HG02763 (cell line): Measurements from ENCODE around the gene ANKRD12.
A peak's percentile ranks its signal among the peaks of the same experiment; 100 is the strongest.
"Not testable (repeated sequence)": the region's sequence is repeated elsewhere in the genome, so short reads cannot be mapped to it uniquely, and the experiment has no call there.

Experiments used
- ATAC-seq: cut with Tn5 transposase; IDR thresholded peaks from one replicate; pipeline ENCODE4 v1.9.1; 2021; ENCODE audit warnings: mild to moderate bottlenecking, moderate library complexity; ENCODE audit not compliant: unreplicated experiment

Gene ANKRD12

GRCh38 chr18:9226463-9226862 is 89.9 kb downstream of the ANKRD12 start:
- ATAC-seq, result no peak

- no peak for ATAC-seq
These were observed 95.4 kb downstream of the ANKRD12 start for GRCh38 chr18:9231852-9232486.

GRCh38 chr18:9232977-9233376 is 96.4 kb downstream of the ANKRD12 start:
- no peak for ATAC-seq

DNA sequence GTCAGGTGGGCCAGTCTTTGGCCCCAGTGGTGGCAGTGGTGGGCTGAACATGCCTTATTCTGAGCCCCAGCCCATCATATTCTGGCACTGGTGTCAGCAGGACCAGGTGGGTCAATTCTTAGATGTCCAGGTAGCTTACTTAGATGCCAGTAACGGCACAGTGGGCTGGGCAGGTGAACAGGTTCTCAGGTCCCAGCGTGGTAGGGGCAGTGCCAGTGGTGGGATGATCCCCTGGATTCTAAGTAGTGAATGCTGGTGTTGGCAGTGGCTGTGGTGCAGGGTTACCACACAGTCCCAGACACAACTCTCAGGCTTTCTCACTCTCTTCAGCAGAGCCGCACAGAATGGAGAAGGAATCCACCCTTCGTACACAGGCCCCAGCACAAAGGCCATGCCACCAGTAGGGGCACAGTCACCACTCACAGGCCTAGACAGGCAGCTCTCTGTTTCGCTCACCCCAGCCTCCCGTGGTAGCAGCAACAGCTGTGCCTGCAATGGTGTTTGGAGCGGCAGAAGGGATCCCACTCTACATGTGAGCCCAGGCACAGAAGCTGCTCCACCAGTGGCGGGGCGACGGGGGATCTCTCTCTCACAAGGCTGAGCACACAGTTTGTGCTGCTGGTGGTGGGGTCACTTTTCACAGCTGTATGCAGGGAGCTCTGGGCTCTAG is 97.3 kb downstream of the ANKRD12 start:
- ATAC-seq, result no peak

DNA sequence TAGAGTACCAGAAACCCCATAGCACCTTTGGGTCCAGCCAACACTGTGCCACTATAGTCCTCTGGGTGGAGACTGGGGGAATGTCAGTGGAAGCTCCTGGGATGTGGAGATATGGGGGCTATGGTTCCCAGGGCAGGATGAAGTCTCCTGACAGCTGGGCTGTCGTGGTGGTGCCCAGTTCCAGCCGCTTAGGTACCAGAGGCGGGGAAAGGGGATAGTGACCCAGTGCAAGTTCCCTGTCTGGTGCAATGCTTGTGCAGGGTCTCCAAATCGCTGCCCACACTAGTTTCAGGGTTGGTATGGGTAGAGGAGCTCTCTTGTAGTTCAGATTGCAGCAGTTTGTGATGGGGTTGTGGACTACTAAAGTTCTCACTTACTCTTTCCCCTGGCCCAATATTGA is 97.9 kb downstream of the ANKRD12 start:
- ATAC-seq, result no peak

DNA sequence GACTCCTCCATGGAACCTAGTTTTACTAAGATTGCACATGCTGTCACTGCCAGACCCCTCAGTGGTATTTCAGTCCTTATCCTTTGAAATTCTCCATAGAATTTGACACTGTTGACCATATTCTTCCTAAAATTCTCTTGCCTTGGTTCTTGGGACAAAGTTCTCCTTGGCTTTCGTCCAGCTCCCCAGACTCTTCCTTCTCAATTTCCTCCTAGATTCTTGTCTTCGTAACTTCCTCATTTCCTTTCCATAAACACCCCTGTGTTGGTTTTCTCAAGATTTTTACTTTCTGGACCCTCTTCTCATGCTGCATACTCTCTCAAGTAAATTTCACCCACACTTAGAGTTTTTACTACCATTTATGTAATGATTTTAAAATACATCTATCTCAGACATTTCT is 101.4 kb downstream of the ANKRD12 start:
- ATAC-seq, result no peak

- no peak for ATAC-seq
These were observed 103.1 kb downstream of the ANKRD12 start for GRCh38 chr18:9239720-9240119.

- no peak for ATAC-seq
These were observed 103.7 kb downstream of the ANKRD12 start for GRCh38 chr18:9240270-9240669.

DNA sequence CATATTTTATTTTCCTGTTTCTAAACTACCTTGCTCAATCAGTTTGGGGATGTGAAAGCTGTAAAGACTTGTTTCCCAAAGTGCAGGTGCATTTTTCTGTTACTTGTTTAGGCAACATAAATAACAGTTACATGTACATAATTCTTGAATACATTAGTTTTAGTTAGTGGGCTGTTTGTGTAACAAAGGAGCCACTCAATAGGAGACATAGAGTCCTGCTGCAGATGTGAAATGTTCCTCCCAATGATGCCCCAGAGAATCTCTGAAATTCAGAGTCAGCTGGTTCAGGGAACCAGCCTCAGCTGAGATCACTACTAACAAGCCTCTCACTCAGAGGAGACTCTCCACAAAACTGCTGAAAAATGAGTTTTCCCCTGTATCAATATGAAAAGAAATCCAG is 106.4 kb downstream of the ANKRD12 start:
- peak; percentile 55 for ATAC-seq

DNA sequence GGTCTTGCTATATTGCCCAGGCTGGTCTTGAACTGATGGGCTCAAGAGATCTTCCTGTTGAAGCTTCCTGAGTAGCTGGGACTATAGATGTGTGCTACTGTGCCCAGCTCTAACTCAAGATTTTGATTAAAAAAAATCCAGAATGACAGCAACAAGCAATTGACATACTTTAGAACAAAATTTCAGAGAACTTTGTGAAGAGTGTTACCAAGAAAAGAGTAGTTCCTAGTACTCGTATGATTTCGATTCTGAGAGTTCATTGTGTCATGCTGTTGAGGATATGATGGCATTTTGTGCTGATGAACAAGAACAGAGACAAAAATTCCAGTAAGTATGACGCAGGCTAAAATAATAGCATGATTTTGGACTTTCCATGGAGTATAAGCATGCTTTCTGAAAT is 107.8 kb downstream of the ANKRD12 start:
- ATAC-seq, result no peak

- ATAC-seq, result no peak
These were observed 112.1 kb downstream of the ANKRD12 start for GRCh38 chr18:9248661-9249060.

DNA sequence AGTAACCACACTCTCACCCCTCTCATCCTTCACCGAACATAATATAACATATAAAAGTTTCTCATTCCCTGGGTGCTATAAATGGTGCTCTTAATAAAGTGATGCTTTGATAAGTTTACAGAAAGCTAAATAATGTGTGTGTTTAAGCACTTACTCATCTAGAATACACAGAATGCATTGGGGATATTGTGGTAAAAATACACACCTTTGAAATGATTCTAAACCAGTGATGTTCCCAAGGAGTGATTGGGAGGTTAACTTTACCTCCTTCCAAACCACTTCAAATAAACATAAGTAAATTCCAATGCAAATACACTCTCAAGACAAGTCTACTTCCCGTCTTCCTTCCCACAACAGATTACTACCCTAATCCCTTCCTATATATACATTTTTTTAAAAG is 112.7 kb downstream of the ANKRD12 start:
- no peak for ATAC-seq

GRCh38 chr18:9259173-9259572 is 122.6 kb downstream of the ANKRD12 start:
- ATAC-seq, result no peak

DNA sequence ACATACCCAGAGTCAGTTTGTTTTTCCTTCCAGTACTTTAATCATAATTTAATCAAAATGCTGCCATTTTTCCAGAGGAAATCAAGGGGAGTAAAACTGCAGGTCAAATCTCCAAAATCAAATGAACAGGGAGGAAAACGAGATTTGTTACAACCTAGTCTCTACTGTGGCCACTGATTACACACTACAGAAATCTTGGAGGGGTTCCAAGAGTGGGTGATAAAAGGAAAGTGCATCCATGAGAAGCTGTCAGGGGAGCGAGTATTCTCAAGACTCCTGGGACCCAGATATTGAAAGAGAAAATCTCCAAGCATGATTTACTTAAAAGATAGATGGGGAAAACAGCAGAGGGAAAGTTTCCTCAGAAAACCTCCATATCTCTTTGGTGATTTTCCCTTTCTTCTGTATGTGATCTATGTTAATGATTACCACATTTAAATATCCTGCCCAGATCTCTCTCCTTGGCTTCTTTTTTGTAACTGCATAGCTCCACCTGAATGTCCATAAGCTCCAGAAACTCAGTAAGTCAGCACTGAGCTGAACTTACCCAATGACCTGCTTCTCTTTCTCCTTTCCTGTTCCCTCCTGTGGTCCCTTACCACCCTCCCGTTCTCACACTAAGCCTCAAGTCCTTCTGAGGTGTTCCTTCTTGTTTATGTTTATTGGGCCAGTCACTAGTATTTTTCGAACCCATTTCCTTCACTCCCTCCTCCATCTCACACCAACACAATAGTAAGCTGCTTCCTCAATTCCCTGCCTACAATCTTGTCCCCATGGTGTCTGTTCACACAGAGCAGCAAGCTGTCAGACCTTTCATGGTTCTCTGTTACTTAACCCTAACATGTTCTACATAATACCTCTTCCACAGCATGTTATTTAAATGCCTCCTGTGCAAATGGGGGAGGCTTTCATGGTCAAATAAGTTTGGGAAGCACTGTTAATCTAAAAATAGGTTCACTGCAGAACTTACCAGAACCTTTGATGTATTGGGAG is 124.1 kb downstream of the ANKRD12 start:
- ATAC-seq, result no peak

DNA sequence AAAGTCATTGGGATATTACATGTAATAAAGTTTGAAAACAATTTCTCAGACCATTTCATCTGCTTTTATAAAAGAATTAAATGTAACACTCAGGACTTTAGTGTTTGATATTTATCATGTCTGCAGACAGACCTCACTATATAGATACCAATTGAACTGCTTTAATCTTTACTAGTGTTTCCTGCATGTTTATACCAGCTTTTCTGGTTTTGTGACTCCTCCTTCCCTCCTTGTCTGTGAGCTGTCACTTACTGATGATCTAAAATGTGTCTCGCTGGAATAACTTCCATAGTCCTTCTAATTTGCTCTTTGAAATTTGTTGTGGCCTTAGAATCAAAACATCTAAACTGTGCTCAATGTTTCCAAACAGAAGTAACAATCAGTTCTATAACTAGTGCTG is 126.7 kb downstream of the ANKRD12 start:
- no peak for ATAC-seq

- not testable (repeated sequence) for ATAC-seq
These were observed 128.2 kb downstream of the ANKRD12 start for GRCh38 chr18:9264797-9265196.

DNA sequence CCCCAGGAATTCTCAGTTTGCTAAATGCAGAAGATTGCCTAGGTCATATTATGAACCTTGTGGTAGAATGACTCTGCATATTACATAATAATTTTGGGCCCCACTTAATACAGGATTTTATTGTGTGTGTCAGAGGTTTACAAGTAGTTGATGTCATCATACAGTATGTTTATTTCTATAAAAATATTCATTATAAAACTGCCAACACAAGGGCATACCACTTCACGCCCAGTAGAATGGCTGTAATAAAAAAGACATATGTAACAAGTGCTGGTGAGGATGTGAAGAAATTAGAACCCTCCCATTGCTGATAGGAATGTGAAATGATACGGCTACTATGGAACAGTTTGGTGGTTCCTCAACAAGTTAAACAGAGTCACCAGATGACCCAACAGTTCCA is 136.6 kb downstream of the ANKRD12 start:
- ATAC-seq, result no peak

DNA sequence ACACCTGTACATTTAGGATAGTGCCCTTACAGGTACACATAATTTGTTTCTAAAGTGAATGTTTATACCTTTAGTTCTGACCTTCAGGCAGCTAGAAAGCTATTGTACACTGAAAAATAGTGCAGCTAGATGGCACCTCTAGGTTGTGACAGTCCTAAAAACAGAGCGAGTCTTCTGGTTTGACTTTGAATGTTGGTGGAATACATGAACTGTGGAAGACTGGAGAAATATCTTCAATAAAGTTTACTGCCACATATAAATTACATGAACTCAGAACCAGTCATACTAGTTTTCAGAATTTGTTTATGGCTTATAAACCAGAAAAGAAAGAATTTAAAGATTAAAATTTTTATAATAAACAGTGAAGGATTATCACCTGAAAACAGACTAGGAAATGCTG is 139.3 kb downstream of the ANKRD12 start:
- ATAC-seq, result no peak

DNA sequence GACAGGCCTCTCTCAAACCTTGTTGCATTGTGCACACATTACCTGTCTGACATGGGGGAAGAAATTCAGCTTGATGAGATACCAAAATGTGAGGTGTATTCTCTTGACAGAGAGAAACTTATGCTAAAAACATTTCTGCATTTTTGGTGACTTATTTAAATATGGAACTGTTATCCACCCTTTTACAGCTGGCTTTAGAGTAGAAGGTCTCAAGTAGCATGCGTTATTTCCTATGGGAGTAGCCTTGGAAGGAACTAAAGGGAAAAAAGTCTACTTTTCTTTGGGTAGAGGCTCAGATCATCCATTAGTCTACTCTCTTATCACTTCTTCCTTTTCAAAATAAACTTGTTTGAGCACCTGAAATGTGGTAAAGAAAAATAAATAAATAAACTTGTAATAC is 141.4 kb downstream of the ANKRD12 start:
- ATAC-seq, result no peak

- ATAC-seq, result no peak
These were observed 144.3 kb downstream of the ANKRD12 start for GRCh38 chr18:9280849-9281248.

DNA sequence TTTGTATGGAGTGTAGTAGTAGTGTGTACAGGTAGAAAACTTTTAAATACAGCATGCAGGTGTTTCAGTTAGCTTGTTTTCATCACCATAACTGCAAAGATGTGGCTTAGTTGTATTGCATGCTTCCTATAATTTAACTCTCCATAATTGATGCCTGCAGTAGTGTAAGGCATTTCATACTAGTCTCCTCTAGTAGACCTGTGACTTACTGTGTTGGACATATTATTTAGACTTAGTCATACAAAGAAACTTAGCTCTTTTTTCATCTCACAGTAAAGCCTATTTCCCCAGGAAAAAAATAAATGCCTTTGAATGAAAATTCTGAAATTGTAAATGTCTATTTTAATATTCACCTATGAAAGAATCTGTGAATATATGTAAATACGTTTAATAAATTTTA is 145.2 kb downstream of the ANKRD12 start:
- no peak for ATAC-seq

DNA sequence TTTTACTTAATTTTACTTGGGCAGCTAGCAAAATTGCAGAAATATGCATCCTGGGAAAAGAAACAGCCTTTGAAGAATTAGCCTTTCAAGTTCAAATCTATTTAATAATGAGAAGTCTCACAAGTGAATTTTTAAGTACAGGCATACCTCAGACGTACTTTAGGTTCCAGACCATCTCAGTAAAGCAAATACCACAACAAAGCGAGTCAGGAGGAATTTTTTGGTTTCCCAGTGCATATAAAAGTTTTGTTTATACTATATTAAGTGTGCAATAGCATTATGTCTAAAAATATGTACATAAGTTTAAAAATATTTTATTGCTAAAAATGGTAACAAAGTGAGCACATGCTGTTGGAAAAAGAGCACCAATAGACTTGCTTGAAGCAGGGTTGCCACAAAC is 147.2 kb downstream of the ANKRD12 start:
- no peak for ATAC-seq
